ENCODE results near the gene HIF3A.

The HIF3A gene

GRCh38 chr19:46383171-46383815 is 86.5 kb downstream of the HIF3A start:
- no peaks in the 10 kb centered on the region for H3K36me3 ChIP-seq (ENCODE audit: control insufficient read depth, insufficient read depth, low read length)

GRCh38 chr19:46383846-46384245 is 87.0 kb downstream of the HIF3A start:
- Histone ChIP-seq H3K27me3 (ENCODE audit: control insufficient read depth, insufficient read depth, low read length) (no peaks in the 10 kb centered on the region), H3K36me3 (ENCODE audit: control insufficient read depth, insufficient read depth, low read length) (no peaks in the 10 kb centered on the region), H3K4me3 (ENCODE audit: low read length) (no peak overlapping the region), H3K9ac (ENCODE audit: low read length) (no peak overlapping the region), H3K9me3 (ENCODE audit: control insufficient read depth, low read length) (no peaks in the 10 kb centered on the region), H3K4me1 (ENCODE audit: control insufficient read depth, insufficient read depth, low read length) (no peaks in the 10 kb centered on the region)

More at GRCh38 chr19:46383171-46383815, 86.5 kb downstream of the HIF3A start:
- H3K4me1 ChIP-seq (ENCODE audit: control insufficient read depth, insufficient read depth, low read length) = no peaks in the 10 kb centered on the region
- H3K9ac ChIP-seq (ENCODE audit: low read length) = no peak overlapping the region
- no peaks in the 10 kb centered on the region for H3K27me3 ChIP-seq (ENCODE audit: control insufficient read depth, insufficient read depth, low read length)
- no peaks in the 10 kb centered on the region for H3K9me3 ChIP-seq (ENCODE audit: control insufficient read depth, low read length)
- no peak overlapping the region for H3K4me3 ChIP-seq (ENCODE audit: low read length)

DNA sequence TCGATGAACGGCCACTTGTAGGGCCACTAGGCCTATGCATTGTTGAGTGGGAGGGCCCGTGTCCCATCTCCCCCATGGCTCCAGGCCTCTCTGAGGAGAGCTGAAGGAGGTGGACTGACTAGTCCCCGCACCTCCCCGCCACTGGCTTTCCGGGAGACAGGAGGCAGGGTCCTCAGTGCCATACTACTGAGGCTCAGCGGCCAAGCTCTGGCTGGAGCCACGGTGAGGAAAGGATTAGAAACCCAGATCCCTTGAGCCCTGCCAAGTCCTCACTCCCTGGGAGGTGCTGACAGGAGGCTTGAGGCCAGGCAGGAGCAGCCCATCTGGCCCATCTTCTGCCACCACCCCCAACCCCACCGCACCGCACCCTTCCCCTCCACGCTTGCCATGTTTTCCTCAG is 87.6 kb downstream of the HIF3A start:
- Histone ChIP-seq H3K4me3 (ENCODE audit: low read length) (no peak overlapping the region), H3K4me1 (ENCODE audit: control insufficient read depth, insufficient read depth, low read length) (no peaks in the 10 kb centered on the region), H3K36me3 (ENCODE audit: control insufficient read depth, insufficient read depth, low read length) (peaks cover 3% of the 10 kb centered on the region), H3K9ac (ENCODE audit: low read length) (no peak overlapping the region), H3K27me3 (ENCODE audit: control insufficient read depth, insufficient read depth, low read length) (no peaks in the 10 kb centered on the region), H3K9me3 (ENCODE audit: control insufficient read depth, low read length) (no peaks in the 10 kb centered on the region)

- no peak overlapping the region for H3K4me3 ChIP-seq (ENCODE audit: low read length)
- no peak overlapping the region for H3K9ac ChIP-seq (ENCODE audit: low read length)
- H3K27me3 ChIP-seq (ENCODE audit: control insufficient read depth, insufficient read depth, low read length) = no peaks in the 10 kb centered on the region
- H3K36me3 ChIP-seq (ENCODE audit: control insufficient read depth, insufficient read depth, low read length) = peaks cover 5% of the 10 kb centered on the region
- H3K9me3 ChIP-seq (ENCODE audit: control insufficient read depth, low read length) = no peaks in the 10 kb centered on the region
- H3K4me1 ChIP-seq (ENCODE audit: control insufficient read depth, insufficient read depth, low read length) = no peaks in the 10 kb centered on the region
Measured at GRCh38 chr19:46385636-46386035, 88.8 kb downstream of the HIF3A start.

DNA sequence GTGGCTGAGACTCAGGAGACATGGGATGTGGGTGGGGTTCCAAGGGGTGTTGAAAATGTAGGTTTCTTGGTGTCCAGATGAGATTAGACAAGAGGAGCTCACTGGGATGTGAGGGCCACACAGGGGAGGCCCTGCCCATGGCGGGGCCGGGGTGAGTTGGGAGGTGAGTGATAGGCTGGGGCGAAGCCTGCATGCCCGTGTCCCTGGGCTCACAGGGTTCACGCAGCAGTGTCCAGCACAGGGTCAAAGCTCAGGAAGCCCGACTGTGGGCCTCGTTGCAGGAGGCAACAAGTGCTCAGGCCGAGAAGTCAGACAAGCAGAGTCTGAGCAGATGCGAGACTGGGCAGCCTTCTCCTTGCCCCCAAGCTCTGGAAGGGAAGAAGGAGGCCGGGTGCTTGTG is 89.3 kb downstream of the HIF3A start:
- no peaks in the 10 kb centered on the region for H3K27me3 ChIP-seq (ENCODE audit: control insufficient read depth, insufficient read depth, low read length)
- no peak overlapping the region for H3K4me3 ChIP-seq (ENCODE audit: low read length)
- peaks cover 5% of the 10 kb centered on the region for H3K36me3 ChIP-seq (ENCODE audit: control insufficient read depth, insufficient read depth, low read length)
- no peaks in the 10 kb centered on the region for H3K4me1 ChIP-seq (ENCODE audit: control insufficient read depth, insufficient read depth, low read length)
- H3K9ac ChIP-seq (ENCODE audit: low read length) = no peak overlapping the region
- H3K9me3 ChIP-seq (ENCODE audit: control insufficient read depth, low read length) = no peaks in the 10 kb centered on the region

GRCh38 chr19:46386996-46387712 is 90.3 kb downstream of the HIF3A start:
- no peaks in the 10 kb centered on the region for H3K4me1 ChIP-seq (ENCODE audit: control insufficient read depth, insufficient read depth, low read length)
- H3K9ac ChIP-seq (ENCODE audit: low read length) = no peak overlapping the region
- H3K27me3 ChIP-seq (ENCODE audit: control insufficient read depth, insufficient read depth, low read length) = no peaks in the 10 kb centered on the region
- H3K9me3 ChIP-seq (ENCODE audit: control insufficient read depth, low read length) = no peaks in the 10 kb centered on the region
- H3K36me3 ChIP-seq (ENCODE audit: control insufficient read depth, insufficient read depth, low read length) = peaks cover 5% of the 10 kb centered on the region
- H3K4me3 ChIP-seq (ENCODE audit: low read length) = no peak overlapping the region

GRCh38 chr19:46387713-46388130 is 90.9 kb downstream of the HIF3A start:
- no peak overlapping the region for H3K9ac ChIP-seq (ENCODE audit: low read length)
- no peaks in the 10 kb centered on the region for H3K27me3 ChIP-seq (ENCODE audit: control insufficient read depth, insufficient read depth, low read length)
- no peaks in the 10 kb centered on the region for H3K9me3 ChIP-seq (ENCODE audit: control insufficient read depth, low read length)
- no peak overlapping the region for H3K4me3 ChIP-seq (ENCODE audit: low read length)
- peaks cover 5% of the 10 kb centered on the region for H3K36me3 ChIP-seq (ENCODE audit: control insufficient read depth, insufficient read depth, low read length)
- no peaks in the 10 kb centered on the region for H3K4me1 ChIP-seq (ENCODE audit: control insufficient read depth, insufficient read depth, low read length)

GRCh38 chr19:46388311-46389095 is 91.7 kb downstream of the HIF3A start:
- Histone ChIP-seq H3K27me3 (ENCODE audit: control insufficient read depth, insufficient read depth, low read length) (no peaks in the 10 kb centered on the region), H3K36me3 (ENCODE audit: control insufficient read depth, insufficient read depth, low read length) (peaks cover 5% of the 10 kb centered on the region), H3K9me3 (ENCODE audit: control insufficient read depth, low read length) (no peaks in the 10 kb centered on the region), H3K9ac (ENCODE audit: low read length) (no peak overlapping the region), H3K4me3 (ENCODE audit: low read length) (no peak overlapping the region), H3K4me1 (ENCODE audit: control insufficient read depth, insufficient read depth, low read length) (no peaks in the 10 kb centered on the region)

- Histone ChIP-seq H3K9ac (ENCODE audit: low read length) (no peak overlapping the region), H3K27me3 (ENCODE audit: control insufficient read depth, insufficient read depth, low read length) (no peaks in the 10 kb centered on the region), H3K9me3 (ENCODE audit: control insufficient read depth, low read length) (no peaks in the 10 kb centered on the region), H3K36me3 (ENCODE audit: control insufficient read depth, insufficient read depth, low read length) (peaks cover 5% of the 10 kb centered on the region), H3K4me1 (ENCODE audit: control insufficient read depth, insufficient read depth, low read length) (no peaks in the 10 kb centered on the region), H3K4me3 (ENCODE audit: low read length) (no peak overlapping the region)
Measured at GRCh38 chr19:46390121-46390858, 93.4 kb downstream of the HIF3A start.

DNA sequence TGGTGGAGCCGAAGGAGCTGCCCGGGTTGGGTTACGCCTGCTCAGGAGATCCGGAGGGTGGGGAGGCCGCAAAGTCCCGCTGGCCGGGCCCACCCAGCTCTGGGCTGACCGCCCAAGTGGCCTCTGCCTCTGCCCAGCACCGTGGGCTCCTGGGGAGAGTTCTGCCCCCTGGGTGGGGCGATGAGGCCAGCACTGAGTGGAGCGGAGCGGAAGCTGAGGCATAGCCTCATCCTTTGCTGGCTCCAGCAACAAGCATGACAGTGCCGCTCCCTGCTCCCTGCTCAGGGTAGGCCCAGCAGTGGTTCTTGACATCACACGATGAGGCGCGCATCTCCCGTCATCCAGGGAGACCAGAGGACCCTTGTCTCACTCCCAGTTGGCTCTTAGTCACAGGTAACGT is 94.0 kb downstream of the HIF3A start:
- no peak overlapping the region for H3K9ac ChIP-seq (ENCODE audit: low read length)

GRCh38 chr19:46391296-46392251 is 94.7 kb downstream of the HIF3A start:
- Histone ChIP-seq H3K4me1 (ENCODE audit: control insufficient read depth, insufficient read depth, low read length) (no peaks in the 10 kb centered on the region), H3K36me3 (ENCODE audit: control insufficient read depth, insufficient read depth, low read length) (peaks cover 5% of the 10 kb centered on the region), H3K27me3 (ENCODE audit: control insufficient read depth, insufficient read depth, low read length) (no peaks in the 10 kb centered on the region), H3K9me3 (ENCODE audit: control insufficient read depth, low read length) (no peaks in the 10 kb centered on the region), H3K4me3 (ENCODE audit: low read length) (no peak overlapping the region), H3K9ac (ENCODE audit: low read length) (no peak overlapping the region)

More for the DNA sequence above, 94.0 kb downstream of the HIF3A start:
- Histone ChIP-seq H3K4me3 (ENCODE audit: low read length) (no peak overlapping the region), H3K4me1 (ENCODE audit: control insufficient read depth, insufficient read depth, low read length) (no peaks in the 10 kb centered on the region), H3K9me3 (ENCODE audit: control insufficient read depth, low read length) (no peaks in the 10 kb centered on the region), H3K27me3 (ENCODE audit: control insufficient read depth, insufficient read depth, low read length) (no peaks in the 10 kb centered on the region), H3K36me3 (ENCODE audit: control insufficient read depth, insufficient read depth, low read length) (peaks cover 5% of the 10 kb centered on the region)

Data from mucosa of stomach (tissue), 1 donor.